CD8-positive, alpha-beta memory T cell (primary cell): ENCODE data around the gene STK39. TPM values are rescaled to one million over a fixed set of nuclear protein-coding genes. Genes with fewer than 3 reads are reported as not detected.

ENCODE experiments used
- CTCF ChIA-PET: fragments of 350-600 bp; sonication (Branson Sonifier 250); formaldehyde crosslinking; loops from one replicate; lab custom pipeline; 2021; ENCODE audit warnings: antibody characterized with exemption; lab: Charles Lee
- POLR2A ChIA-PET: fragments of 350-600 bp; sonication (Branson Sonifier 250); formaldehyde crosslinking; loops from one replicate; lab custom pipeline; 2021; ENCODE audit warnings: antibody characterized with exemption; lab: Charles Lee
- DNase-seq, 5 donors: peaks; one replicate each; pipeline versions ENCODE4 v3.0.0 to v3.0.0-alpha.2; 2020 to 2022; ENCODE audit warnings: mixed read lengths in 1 of 5
- H3K27ac ChIP-seq: one replicate; pipeline ENCODE4 v1.7.0; 2013; ENCODE audit warnings: low read depth, mild to moderate bottlenecking, low read length, moderate library complexity
- H3K27me3 ChIP-seq: 2 replicates; pipeline ENCODE4 v1.7.0; 2013; ENCODE audit warnings: low read length, mild to moderate bottlenecking; ENCODE audit not compliant: insufficient read depth, poor library complexity, severe bottlenecking
- H3K36me3 ChIP-seq: 2 replicates; pipeline ENCODE4 v1.7.0; 2013; ENCODE audit warnings: mild to moderate bottlenecking, low read length, moderate library complexity; ENCODE audit not compliant: insufficient read depth
- H3K4me1 ChIP-seq: 2 replicates; pipeline ENCODE4 v1.7.0; 2013; ENCODE audit warnings: mild to moderate bottlenecking, low read length, moderate library complexity; ENCODE audit not compliant: insufficient read depth
- H3K4me3 ChIP-seq: 2 replicates; pipeline ENCODE4 v1.7.0; 2013; ENCODE audit warnings: mild to moderate bottlenecking, low read length
- H3K9me3 ChIP-seq: 2 replicates; pipeline ENCODE4 v1.7.0; 2013; ENCODE audit warnings: mild to moderate bottlenecking, low read length
- H3K27ac Mint-ChIP-seq, 8 donors: one replicate each; pipeline ENCODE4 v1.8.0; 2020 to 2021; ENCODE audit warnings: mixed read lengths in 8 of 8, mild to moderate bottlenecking in 6 of 8, inconsistent platforms in 3 of 8, moderate library complexity in 3 of 8
- H3K27me3 Mint-ChIP-seq, 2 donors: one replicate each; pipeline ENCODE4 v1.8.0; 2020 to 2021; ENCODE audit warnings: mixed read lengths in 2 of 2, mild to moderate bottlenecking in 1 of 2, moderate library complexity in 1 of 2
- H3K36me3 Mint-ChIP-seq, 3 donors: one replicate each; pipeline ENCODE4 v1.8.0; 2020 to 2021; ENCODE audit warnings: mixed read lengths in 3 of 3, inconsistent platforms in 1 of 3, mild to moderate bottlenecking in 1 of 3
- H3K4me1 Mint-ChIP-seq, 3 donors: one replicate each; pipeline ENCODE4 v1.8.0; 2020 to 2021; ENCODE audit warnings: mixed read lengths in 3 of 3, inconsistent platforms in 1 of 3, mild to moderate bottlenecking in 1 of 3
- H3K4me3 Mint-ChIP-seq, 7 donors: one replicate each; pipeline ENCODE4 v1.8.0; 2020 to 2021; ENCODE audit warnings: mixed read lengths in 7 of 7, mild to moderate bottlenecking in 6 of 7, moderate library complexity in 4 of 7, inconsistent platforms in 2 of 7
- H3K9me3 Mint-ChIP-seq, 5 donors: one replicate each; pipeline ENCODE4 v1.8.0; 2020 to 2022; ENCODE audit warnings: mixed read lengths in 5 of 5, mild to moderate bottlenecking in 3 of 5, moderate library complexity in 2 of 5, inconsistent platforms in 1 of 5
- polyA plus RNA-seq: library from polyadenylated mRNA; unstranded; fragments of 300-500 nt; fragmentation: Illumina TruSeq; gene quantifications from one replicate; pipeline ENCODE4 v1.2.3, GENCODE V29; 2021
- total RNA-seq, 2 experiments: library from RNA; stranded (reverse); gene quantifications; one replicate each; pipeline ENCODE4 v1.2.3, GENCODE V29; 2021

The STK39 gene
- total and polyA plus RNA-seq, 3 experiments from 2014 or later: 11.2 to 28.3 (median 25.7) TPM

- Histone ChIP-seq H3K4me1 (no peaks in the 10 kb centered on the region), H3K27me3 (no peaks in the 10 kb centered on the region), H3K4me3 (no peak overlapping the region), H3K9me3 (no peaks in the 10 kb centered on the region), H3K27ac (no peak overlapping the region), H3K36me3 (no peaks in the 10 kb centered on the region)
- no peak for DNase-seq
- Mint-ChIP-seq H3K4me1 (peaks cover 20 to 28% (median 23%) of the 10 kb centered on the region in 3 donors), H3K27ac (peak overlapping the region in 1 of 8 donors; percentile 60), H3K36me3 (peaks cover 14 to 54% (median 18%) of the 10 kb centered on the region in 3 donors), H3K9me3 (no peaks in the 10 kb centered on the region), H3K4me3 (no peak overlapping the region), H3K27me3 (no peaks in the 10 kb centered on the region)
- ChIA-PET POLR2A (no interaction called here), CTCF (no interaction called here)
These were observed 245.3 kb downstream of the STK39 start for GRCh38 chr2:168002021-168002553.

GRCh38 chr2:167992278-167992677, 255.1 kb downstream of the STK39 start:
- peaks cover 6 to 17% (median 16%) of the 10 kb centered on the region in 3 donors for H3K4me1 Mint-ChIP-seq
- H3K27ac Mint-ChIP-seq: no peak overlapping the region
- H3K27me3 Mint-ChIP-seq: no peaks in the 10 kb centered on the region
- Histone ChIP-seq H3K9me3 (no peaks in the 10 kb centered on the region), H3K4me3 (no peak overlapping the region), H3K36me3 (no peaks in the 10 kb centered on the region), H3K27ac (no peak overlapping the region), H3K27me3 (no peaks in the 10 kb centered on the region), H3K4me1 (no peaks in the 10 kb centered on the region)
- CTCF ChIA-PET: no interaction called here
- peaks cover 0 to 27% (median 23%) of the 10 kb centered on the region in 3 donors for H3K36me3 Mint-ChIP-seq
- DNase-seq: no peak
- POLR2A ChIA-PET: no interaction called here
- no peak overlapping the region for H3K4me3 Mint-ChIP-seq
- no peaks in the 10 kb centered on the region for H3K9me3 Mint-ChIP-seq

- Mint-ChIP-seq H3K36me3 (peaks cover 0 to 19% (median 16%) of the 10 kb centered on the region in 3 donors), H3K27ac (no peak overlapping the region), H3K27me3 (no peaks in the 10 kb centered on the region), H3K9me3 (no peaks in the 10 kb centered on the region), H3K4me3 (no peak overlapping the region), H3K4me1 (peaks cover 3 to 17% (median 16%) of the 10 kb centered on the region in 3 donors)
- POLR2A ChIA-PET: no interaction called here
- H3K27me3 ChIP-seq: no peaks in the 10 kb centered on the region
- no peaks in the 10 kb centered on the region for H3K9me3 ChIP-seq
- no peak overlapping the region for H3K27ac ChIP-seq
- no peaks in the 10 kb centered on the region for H3K4me1 ChIP-seq
- no peaks in the 10 kb centered on the region for H3K36me3 ChIP-seq
- no peak for DNase-seq
- CTCF ChIA-PET: no interaction called here
- H3K4me3 ChIP-seq: no peak overlapping the region
These were observed 257.3 kb downstream of the STK39 start for GRCh38 chr2:167990062-167990461.

GRCh38 chr2:167988296-167988695, 259.1 kb downstream of the STK39 start:
- ChIA-PET POLR2A (no interaction called here), CTCF (no interaction called here)
- H3K9me3 ChIP-seq: no peaks in the 10 kb centered on the region
- H3K4me1 ChIP-seq: no peaks in the 10 kb centered on the region
- no peak overlapping the region for H3K27ac Mint-ChIP-seq
- no peaks in the 10 kb centered on the region for H3K36me3 ChIP-seq
- DNase-seq: no peak
- H3K27ac ChIP-seq: no peak overlapping the region
- no peaks in the 10 kb centered on the region for H3K9me3 Mint-ChIP-seq
- peaks cover 3 to 16% (median 15%) of the 10 kb centered on the region in 3 donors for H3K4me1 Mint-ChIP-seq
- H3K36me3 Mint-ChIP-seq: peaks cover 6 to 32% (median 24%) of the 10 kb centered on the region in 3 donors
- no peaks in the 10 kb centered on the region for H3K27me3 Mint-ChIP-seq
- no peak overlapping the region for H3K4me3 ChIP-seq
- no peak overlapping the region for H3K4me3 Mint-ChIP-seq
- H3K27me3 ChIP-seq: no peaks in the 10 kb centered on the region

GRCh38 chr2:167987558-167987957, 259.8 kb downstream of the STK39 start:
- Mint-ChIP-seq H3K4me3 (no peak overlapping the region), H3K27ac (peak overlapping the region in 1 of 8 donors; percentile 22), H3K9me3 (no peaks in the 10 kb centered on the region), H3K36me3 (peaks cover 10 to 38% (median 27%) of the 10 kb centered on the region in 3 donors), H3K4me1 (peaks cover 3 to 9% (median 8%) of the 10 kb centered on the region in 3 donors), H3K27me3 (no peaks in the 10 kb centered on the region)
- H3K27ac ChIP-seq: no peak overlapping the region
- CTCF ChIA-PET: no interaction called here
- no peaks in the 10 kb centered on the region for H3K9me3 ChIP-seq
- H3K36me3 ChIP-seq: no peaks in the 10 kb centered on the region
- DNase-seq: no peak
- no peaks in the 10 kb centered on the region for H3K27me3 ChIP-seq
- POLR2A ChIA-PET: no interaction called here
- H3K4me1 ChIP-seq: no peaks in the 10 kb centered on the region
- H3K4me3 ChIP-seq: no peak overlapping the region

GRCh38 chr2:167987026-167987425, 260.4 kb downstream of the STK39 start:
- ChIA-PET CTCF (no interaction called here), POLR2A (no interaction called here)
- Histone ChIP-seq H3K27me3 (no peaks in the 10 kb centered on the region), H3K4me1 (no peaks in the 10 kb centered on the region), H3K27ac (no peak overlapping the region), H3K4me3 (no peak overlapping the region), H3K9me3 (no peaks in the 10 kb centered on the region), H3K36me3 (no peaks in the 10 kb centered on the region)
- no peaks in the 10 kb centered on the region for H3K27me3 Mint-ChIP-seq
- no peak overlapping the region for H3K27ac Mint-ChIP-seq
- no peak for DNase-seq
- no peak overlapping the region for H3K4me3 Mint-ChIP-seq
- H3K36me3 Mint-ChIP-seq: peaks cover 11 to 38% (median 25%) of the 10 kb centered on the region in 3 donors
- peaks cover 0 to 3% (median 3%) of the 10 kb centered on the region in 3 donors for H3K4me1 Mint-ChIP-seq
- H3K9me3 Mint-ChIP-seq: no peaks in the 10 kb centered on the region

GRCh38 chr2:167986223-167986622, 261.2 kb downstream of the STK39 start:
- H3K9me3 Mint-ChIP-seq: no peaks in the 10 kb centered on the region
- CTCF ChIA-PET: no interaction called here
- POLR2A ChIA-PET: no interaction called here

GRCh38 chr2:167981945-167982344, 265.4 kb downstream of the STK39 start:
- no peak overlapping the region for H3K27ac Mint-ChIP-seq
- Histone ChIP-seq H3K36me3 (no peaks in the 10 kb centered on the region), H3K27ac (no peak overlapping the region), H3K9me3 (no peaks in the 10 kb centered on the region), H3K4me1 (no peaks in the 10 kb centered on the region), H3K27me3 (no peaks in the 10 kb centered on the region), H3K4me3 (no peak overlapping the region)
- POLR2A ChIA-PET: no interaction called here
- H3K4me1 Mint-ChIP-seq: peaks cover 0 to 5% (median 0%) of the 10 kb centered on the region in 3 donors
- CTCF ChIA-PET: no interaction called here
- no peaks in the 10 kb centered on the region for H3K9me3 Mint-ChIP-seq
- peaks cover 0 to 1% of the 10 kb centered on the region in 2 donors for H3K27me3 Mint-ChIP-seq
- H3K36me3 Mint-ChIP-seq: peaks cover 33 to 70% (median 44%) of the 10 kb centered on the region in 3 donors
- no peak for DNase-seq
- H3K4me3 Mint-ChIP-seq: no peak overlapping the region

More at GRCh38 chr2:167986223-167986622, 261.2 kb downstream of the STK39 start:
- no peak overlapping the region for H3K4me3 ChIP-seq
- DNase-seq: no peak
- H3K27ac ChIP-seq: no peak overlapping the region
- Mint-ChIP-seq H3K4me3 (no peak overlapping the region), H3K27ac (peak overlapping the region in 1 of 8 donors; percentile 74), H3K4me1 (peaks cover 0 to 2% (median 0%) of the 10 kb centered on the region in 3 donors), H3K27me3 (no peaks in the 10 kb centered on the region), H3K36me3 (peaks cover 17 to 44% (median 25%) of the 10 kb centered on the region in 3 donors)
- no peaks in the 10 kb centered on the region for H3K4me1 ChIP-seq
- no peaks in the 10 kb centered on the region for H3K9me3 ChIP-seq
- no peaks in the 10 kb centered on the region for H3K27me3 ChIP-seq
- no peaks in the 10 kb centered on the region for H3K36me3 ChIP-seq
